AG09309 (cell line): ENCODE results near the gene FHOD3.

Source experiments
- DNase-seq: peaks from one replicate; pipeline ENCODE4 v3.0.0-alpha.2; 2010; ENCODE audit warnings: low read depth
- H3K4me3 ChIP-seq: 2 replicates; pipeline ENCODE4 v1.5.1; 2011; ENCODE audit warnings: mild to moderate bottlenecking, low read depth, low read length, moderate library complexity; ENCODE audit not compliant: control insufficient read depth
- TF ChIP-seq, protein P1 (sequence below): IDR thresholded peaks from 2 replicates; pipeline ENCODE4 v1.5.1; 2011; ENCODE audit warnings: mild to moderate bottlenecking, low read depth, low read length, inconsistent platforms; ENCODE audit not compliant: insufficient read depth, control insufficient read depth; ENCODE audit errors: missing control alignments

FHOD3 gene

GRCh38 chr18:36315736-36316135, 18.2 kb downstream of the FHOD3 start:
- no peak for DNase-seq
- TF ChIP-seq, protein P1, sequence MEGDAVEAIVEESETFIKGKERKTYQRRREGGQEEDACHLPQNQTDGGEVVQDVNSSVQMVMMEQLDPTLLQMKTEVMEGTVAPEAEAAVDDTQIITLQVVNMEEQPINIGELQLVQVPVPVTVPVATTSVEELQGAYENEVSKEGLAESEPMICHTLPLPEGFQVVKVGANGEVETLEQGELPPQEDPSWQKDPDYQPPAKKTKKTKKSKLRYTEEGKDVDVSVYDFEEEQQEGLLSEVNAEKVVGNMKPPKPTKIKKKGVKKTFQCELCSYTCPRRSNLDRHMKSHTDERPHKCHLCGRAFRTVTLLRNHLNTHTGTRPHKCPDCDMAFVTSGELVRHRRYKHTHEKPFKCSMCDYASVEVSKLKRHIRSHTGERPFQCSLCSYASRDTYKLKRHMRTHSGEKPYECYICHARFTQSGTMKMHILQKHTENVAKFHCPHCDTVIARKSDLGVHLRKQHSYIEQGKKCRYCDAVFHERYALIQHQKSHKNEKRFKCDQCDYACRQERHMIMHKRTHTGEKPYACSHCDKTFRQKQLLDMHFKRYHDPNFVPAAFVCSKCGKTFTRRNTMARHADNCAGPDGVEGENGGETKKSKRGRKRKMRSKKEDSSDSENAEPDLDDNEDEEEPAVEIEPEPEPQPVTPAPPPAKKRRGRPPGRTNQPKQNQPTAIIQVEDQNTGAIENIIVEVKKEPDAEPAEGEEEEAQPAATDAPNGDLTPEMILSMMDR, result no peak

DNA sequence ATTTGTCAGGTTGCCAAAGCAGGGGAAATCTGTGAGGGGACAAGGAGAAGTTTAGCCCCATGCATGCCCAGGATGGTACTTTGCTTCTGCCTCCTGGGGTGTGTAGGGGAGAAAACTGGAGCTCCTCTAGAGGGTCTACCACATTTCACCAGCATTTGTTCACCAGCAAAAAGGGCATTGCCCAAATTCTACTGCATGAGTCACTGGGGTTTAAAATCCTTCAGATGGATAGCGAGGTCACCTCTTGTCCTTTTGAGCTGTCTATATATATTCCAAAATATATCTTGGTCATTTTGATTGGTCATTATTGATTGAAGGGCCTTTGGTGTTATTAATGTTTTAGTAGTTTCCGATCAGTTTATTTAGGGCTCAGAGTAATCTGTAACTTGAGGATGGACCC, 18.7 kb downstream of the FHOD3 start:
- no peak overlapping the region for H3K4me3 ChIP-seq
- no peak for DNase-seq
- TF ChIP-seq, protein P1, result no peak

More at GRCh38 chr18:36315736-36316135, 18.2 kb downstream of the FHOD3 start:
- H3K4me3 ChIP-seq, result no peak overlapping the region

DNA sequence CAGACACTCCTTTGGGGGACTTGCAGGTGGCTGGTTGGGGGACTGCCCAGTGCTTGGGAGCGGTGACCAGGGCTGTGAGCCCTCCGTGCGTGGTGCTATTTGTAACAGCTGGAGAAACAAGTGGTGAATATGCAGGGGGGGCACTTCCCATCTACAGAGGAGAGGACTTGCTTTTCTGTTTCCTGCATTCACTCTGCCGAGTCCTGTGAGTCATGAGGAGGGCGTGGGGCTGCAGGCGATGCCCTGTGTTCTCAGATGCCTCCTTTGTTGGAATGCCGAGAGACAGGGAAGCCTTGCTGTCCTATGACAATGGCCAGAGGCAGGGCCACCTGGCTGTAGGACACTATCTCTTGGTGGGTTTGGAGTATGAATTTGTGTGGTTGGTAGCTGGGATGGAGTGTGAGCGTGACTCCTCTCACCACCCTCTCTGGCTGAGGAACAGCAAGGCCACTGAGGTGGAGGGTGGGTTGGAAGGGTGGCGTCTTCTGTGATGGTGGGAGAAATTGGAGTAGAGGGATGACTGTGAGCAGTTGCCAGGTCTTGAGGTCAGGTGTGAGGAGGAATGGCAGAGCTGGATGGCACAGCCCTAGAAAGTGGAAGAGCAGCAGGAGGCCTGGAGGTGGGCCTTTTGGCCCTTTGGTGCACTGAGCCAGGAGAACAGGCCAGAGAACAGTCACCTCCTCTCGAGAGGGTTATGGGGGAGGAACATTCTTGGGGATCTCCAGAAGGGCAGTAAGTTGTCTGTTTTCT, 24.3 kb downstream of the FHOD3 start:
- no peak overlapping the region for H3K4me3 ChIP-seq
- TF ChIP-seq, protein P1, result no peak
- DNase-seq, result no peak

DNA sequence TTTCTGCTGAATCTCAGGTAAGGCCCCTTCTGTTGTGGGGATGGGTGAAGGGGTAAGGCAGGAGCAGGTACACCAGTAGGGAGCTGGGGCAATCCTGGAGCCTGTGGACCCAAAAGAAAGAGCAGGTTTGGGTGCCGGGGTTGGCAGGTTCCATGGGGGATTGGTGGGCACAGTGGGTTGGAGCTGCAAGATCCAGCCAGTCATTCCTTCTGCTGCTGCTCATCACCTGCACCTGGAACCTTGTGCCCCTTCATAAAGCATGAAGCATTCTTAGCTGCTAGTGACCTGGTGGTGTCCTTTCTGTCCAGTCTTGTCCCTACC, 24.9 kb downstream of the FHOD3 start:
- TF ChIP-seq, protein P1, result no peak
- H3K4me3 ChIP-seq, result no peak overlapping the region
- no peak for DNase-seq

- no peak overlapping the region for H3K4me3 ChIP-seq
- no peak for DNase-seq
- TF ChIP-seq, protein P1, result no peak
Observed at GRCh38 chr18:36322734-36323133, 25.2 kb downstream of the FHOD3 start.

- H3K4me3 ChIP-seq, result no peak overlapping the region
- DNase-seq, result no peak
- TF ChIP-seq, protein P1, result no peak
Observed at GRCh38 chr18:36323421-36323820, 25.9 kb downstream of the FHOD3 start.
